ENCODE results near the gene LDLRAD1. TPM values are rescaled to one million over a fixed set of nuclear protein-coding genes. Genes with fewer than 3 reads are reported as not detected.
A peak's percentile ranks its signal among the peaks of the same experiment; 100 is the strongest.
"Not testable (repeated sequence)": the region's sequence is repeated elsewhere in the genome, so short reads cannot be mapped to it uniquely, and the experiment has no call there.

The LDLRAD1 gene
- total RNA-seq, 4 donors from 2014 or later = 0.25 TPM; not detected in 3

DNA sequence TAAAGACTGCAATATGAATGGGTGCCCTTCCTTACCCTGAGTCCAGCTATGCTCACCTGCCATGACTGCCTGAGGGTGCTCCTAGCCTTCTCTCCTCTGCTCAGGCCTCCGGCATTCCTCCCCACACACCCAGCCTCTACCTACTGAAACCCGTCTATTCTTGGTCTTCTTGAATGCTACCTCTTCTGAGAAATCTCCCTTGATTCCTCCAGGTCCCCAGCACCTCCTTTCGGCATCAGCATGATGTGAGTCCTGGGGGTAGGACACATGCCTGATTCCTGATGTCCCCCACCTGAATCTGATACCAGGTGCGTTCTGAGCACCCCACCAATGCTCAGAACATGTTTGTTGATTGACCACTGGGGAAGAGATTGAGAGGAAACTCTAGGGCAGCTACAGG lies 8.6 kb downstream of the LDLRAD1 start:
- TF ChIP-seq EP300 (IDR thresholded peaks at IDR 0.05) = no peak
- TF ChIP-seq, protein P1, sequence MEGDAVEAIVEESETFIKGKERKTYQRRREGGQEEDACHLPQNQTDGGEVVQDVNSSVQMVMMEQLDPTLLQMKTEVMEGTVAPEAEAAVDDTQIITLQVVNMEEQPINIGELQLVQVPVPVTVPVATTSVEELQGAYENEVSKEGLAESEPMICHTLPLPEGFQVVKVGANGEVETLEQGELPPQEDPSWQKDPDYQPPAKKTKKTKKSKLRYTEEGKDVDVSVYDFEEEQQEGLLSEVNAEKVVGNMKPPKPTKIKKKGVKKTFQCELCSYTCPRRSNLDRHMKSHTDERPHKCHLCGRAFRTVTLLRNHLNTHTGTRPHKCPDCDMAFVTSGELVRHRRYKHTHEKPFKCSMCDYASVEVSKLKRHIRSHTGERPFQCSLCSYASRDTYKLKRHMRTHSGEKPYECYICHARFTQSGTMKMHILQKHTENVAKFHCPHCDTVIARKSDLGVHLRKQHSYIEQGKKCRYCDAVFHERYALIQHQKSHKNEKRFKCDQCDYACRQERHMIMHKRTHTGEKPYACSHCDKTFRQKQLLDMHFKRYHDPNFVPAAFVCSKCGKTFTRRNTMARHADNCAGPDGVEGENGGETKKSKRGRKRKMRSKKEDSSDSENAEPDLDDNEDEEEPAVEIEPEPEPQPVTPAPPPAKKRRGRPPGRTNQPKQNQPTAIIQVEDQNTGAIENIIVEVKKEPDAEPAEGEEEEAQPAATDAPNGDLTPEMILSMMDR (IDR thresholded peaks at IDR 0.05) = no peak
- no peak for TF ChIP-seq POLR2AphosphoS5 (IDR thresholded peaks at IDR 0.05)
- TF ChIP-seq POLR2A (IDR thresholded peaks at IDR 0.05) = no peak
- H3K9me3 ChIP-seq = no peaks in the 10 kb centered on the region
- no peak overlapping the region for H3K4me3 ChIP-seq
- 91% methylated on average over 4 of the region's 4 CpGs for WGBS
- peaks cover 15% of the 10 kb centered on the region for H3K27me3 ChIP-seq
- H3K36me3 ChIP-seq = no peaks in the 10 kb centered on the region
- H3K4me1 ChIP-seq = no peaks in the 10 kb centered on the region
- H3K27ac ChIP-seq = no peak overlapping the region
- DNase-seq (ENCODE audit: low spot score in 2 of 2) = no peak

- 90% methylated on average over 11 of the region's 13 CpGs for WGBS
- no peak overlapping the region for H3K4me3 ChIP-seq
- H3K36me3 ChIP-seq = no peaks in the 10 kb centered on the region
- no peaks in the 10 kb centered on the region for H3K4me1 ChIP-seq
- TF ChIP-seq POLR2A (IDR thresholded peaks at IDR 0.05) = no peak
- no peak for TF ChIP-seq POLR2AphosphoS5 (IDR thresholded peaks at IDR 0.05)
- TF ChIP-seq EP300 (IDR thresholded peaks at IDR 0.05) = no peak
- TF ChIP-seq, protein P1 (IDR thresholded peaks at IDR 0.05) = no peak
- no peak for DNase-seq (ENCODE audit: low spot score in 2 of 2)
- no peaks in the 10 kb centered on the region for H3K9me3 ChIP-seq
- H3K27ac ChIP-seq = no peak overlapping the region
- peaks cover 12% of the 10 kb centered on the region for H3K27me3 ChIP-seq
These were observed 9.1 kb downstream of the LDLRAD1 start for GRCh38 chr1:54008876-54009275.

- 92% methylated on average over 4 of the region's 4 CpGs for WGBS
These were observed 10.4 kb downstream of the LDLRAD1 start for GRCh38 chr1:54007613-54008012.

GRCh38 chr1:54006508-54006907 lies 11.5 kb downstream of the LDLRAD1 start:
- H3K36me3 ChIP-seq = no peaks in the 10 kb centered on the region
- no peak for TF ChIP-seq POLR2A (IDR thresholded peaks at IDR 0.05)
- TF ChIP-seq, protein P1 (IDR thresholded peaks at IDR 0.05) = no peak
- TF ChIP-seq POLR2AphosphoS5 (IDR thresholded peaks at IDR 0.05) = no peak
- TF ChIP-seq EP300 (IDR thresholded peaks at IDR 0.05) = no peak
- H3K27me3 ChIP-seq = peaks cover 12% of the 10 kb centered on the region
- DNase-seq (ENCODE audit: low spot score in 2 of 2) = peak in 1 of 2 donors; percentile 69
- peaks cover 7% of the 10 kb centered on the region for H3K4me1 ChIP-seq
- 76% methylated on average over 4 of the region's 4 CpGs for WGBS
- no peak overlapping the region for H3K27ac ChIP-seq
- H3K9me3 ChIP-seq = no peaks in the 10 kb centered on the region
- H3K4me3 ChIP-seq = no peak overlapping the region

More at GRCh38 chr1:54007613-54008012, 10.4 kb downstream of the LDLRAD1 start:
- no peak for TF ChIP-seq EP300 (IDR thresholded peaks at IDR 0.05)
- TF ChIP-seq, protein P1 (IDR thresholded peaks at IDR 0.05) = no peak
- Histone ChIP-seq H3K36me3 (no peaks in the 10 kb centered on the region), H3K27me3 (peaks cover 12% of the 10 kb centered on the region), H3K9me3 (no peaks in the 10 kb centered on the region), H3K4me1 (no peaks in the 10 kb centered on the region), H3K27ac (no peak overlapping the region), H3K4me3 (no peak overlapping the region)
- no peak for DNase-seq (ENCODE audit: low spot score in 2 of 2)

- no peak overlapping the region for H3K4me3 ChIP-seq
- no peaks in the 10 kb centered on the region for H3K36me3 ChIP-seq
- H3K27ac ChIP-seq = no peak overlapping the region
- peaks cover 8% of the 10 kb centered on the region for H3K4me1 ChIP-seq
- WGBS = 90% methylated on average over 3 of the region's 27 CpGs
- no peak for DNase-seq (ENCODE audit: low spot score in 2 of 2)
- H3K27me3 ChIP-seq = peaks cover 12% of the 10 kb centered on the region
- TF ChIP-seq, protein P1 (IDR thresholded peaks at IDR 0.05) = no peak
- TF ChIP-seq POLR2A (IDR thresholded peaks at IDR 0.05) = no peak
- TF ChIP-seq POLR2AphosphoS5 (IDR thresholded peaks at IDR 0.05) = no peak
- TF ChIP-seq EP300 (IDR thresholded peaks at IDR 0.05) = no peak
- no peaks in the 10 kb centered on the region for H3K9me3 ChIP-seq
These were observed 13.4 kb downstream of the LDLRAD1 start for GRCh38 chr1:54004481-54005049.

GRCh38 chr1:54003750-54004480 lies 14.1 kb downstream of the LDLRAD1 start:
- WGBS = no CpG with 5 or more reads among the region's 19 CpGs
- not testable (repeated sequence) for H3K4me1 ChIP-seq, H3K27me3 ChIP-seq, H3K27ac ChIP-seq, H3K4me3 ChIP-seq, H3K36me3 ChIP-seq, H3K9me3 ChIP-seq
- peak in 1 of 2 donors; percentile 47 for DNase-seq (ENCODE audit: low spot score in 2 of 2)
